ENCODE results near the gene KIAA1586. TPM values are rescaled to one million over a fixed set of nuclear protein-coding genes. Genes with fewer than 3 reads are reported as not detected.

The KIAA1586 gene
- polyA plus RNA-seq, 1 experiment = 10.8 TPM

- Histone ChIP-seq H3K27ac (ENCODE audit: low read depth, low read length) (no peak overlapping the region), H3K9me3 (ENCODE audit: control insufficient read depth, insufficient read depth, low read length) (peaks cover 3% of the 10 kb centered on the region; the same call in 1 of the 2 replicates), H3K27me3 (ENCODE audit: control insufficient read depth, insufficient read depth, low read length) (no peaks in the 10 kb centered on the region), H3K4me3 (ENCODE audit: low read depth, low read length) (no peak overlapping the region)
- POLR2A ChIA-PET = no interaction called here
- CTCF ChIA-PET = interaction anchor here (2.0 to 2.5 kb wide), 3 partner anchors 11 to 122 kb away, joined by 7 to 18 read pairs (median 9); no protein-coding TSS in a partner anchor
- no peak for TF ChIP-seq CTCF (IDR thresholded peaks at IDR 0.05; ENCODE audit: low read depth, low read length)
- DNase-seq (ENCODE audit: low read depth, low spot score) = no peak
These were observed 22.2 kb upstream of the KIAA1586 start for GRCh38 chr6:57024321-57024720.

GRCh38 chr6:57024775-57025174, 21.7 kb upstream of the KIAA1586 start:
- no peak for TF ChIP-seq CTCF (IDR thresholded peaks at IDR 0.05; ENCODE audit: low read depth, low read length)
- H3K27ac ChIP-seq (ENCODE audit: low read depth, low read length) = no peak overlapping the region
- CTCF ChIA-PET = interaction anchor here (2.0 to 2.5 kb wide), 3 partner anchors 11 to 122 kb away, joined by 7 to 18 read pairs (median 9); no protein-coding TSS in a partner anchor

GRCh38 chr6:57026001-57026400, 20.5 kb upstream of the KIAA1586 start:
- no peak for DNase-seq (ENCODE audit: low read depth, low spot score)
- Histone ChIP-seq H3K4me3 (ENCODE audit: low read depth, low read length) (no peak overlapping the region), H3K27ac (ENCODE audit: low read depth, low read length) (no peak overlapping the region), H3K27me3 (ENCODE audit: control insufficient read depth, insufficient read depth, low read length) (no peaks in the 10 kb centered on the region), H3K9me3 (ENCODE audit: control insufficient read depth, insufficient read depth, low read length) (peaks cover 3% of the 10 kb centered on the region; the same call in 1 of the 2 replicates)
- CTCF ChIA-PET = interaction anchor here (0.6 to 1.0 kb wide), 2 partner anchors 11 to 182 kb away, joined by 3 to 5 read pairs; no protein-coding TSS in a partner anchor
- POLR2A ChIA-PET = no interaction called here
- TF ChIP-seq CTCF (IDR thresholded peaks at IDR 0.05; ENCODE audit: low read depth, low read length) = no peak

More at GRCh38 chr6:57024775-57025174, 21.7 kb upstream of the KIAA1586 start:
- H3K27me3 ChIP-seq (ENCODE audit: control insufficient read depth, insufficient read depth, low read length) = no peaks in the 10 kb centered on the region
- H3K9me3 ChIP-seq (ENCODE audit: control insufficient read depth, insufficient read depth, low read length) = peaks cover 3% of the 10 kb centered on the region; the same call in 1 of the 2 replicates
- H3K4me3 ChIP-seq (ENCODE audit: low read depth, low read length) = no peak overlapping the region
- POLR2A ChIA-PET = no interaction called here
- DNase-seq (ENCODE audit: low read depth, low spot score) = no peak

- Histone ChIP-seq H3K9me3 (ENCODE audit: control insufficient read depth, insufficient read depth, low read length) (peaks cover 3% of the 10 kb centered on the region; the same call in 1 of the 2 replicates), H3K4me3 (ENCODE audit: low read depth, low read length) (no peak overlapping the region), H3K27ac (ENCODE audit: low read depth, low read length) (no peak overlapping the region), H3K27me3 (ENCODE audit: control insufficient read depth, insufficient read depth, low read length) (no peaks in the 10 kb centered on the region)
- POLR2A ChIA-PET = no interaction called here
- CTCF ChIA-PET = no interaction called here
- no peak for TF ChIP-seq CTCF (IDR thresholded peaks at IDR 0.05; ENCODE audit: low read depth, low read length)
- DNase-seq (ENCODE audit: low read depth, low spot score) = no peak
These were observed 19.2 kb upstream of the KIAA1586 start for GRCh38 chr6:57027301-57027700.

- H3K27me3 ChIP-seq (ENCODE audit: control insufficient read depth, insufficient read depth, low read length) = no peaks in the 10 kb centered on the region
- no peak overlapping the region for H3K4me3 ChIP-seq (ENCODE audit: low read depth, low read length)
- no peak overlapping the region for H3K27ac ChIP-seq (ENCODE audit: low read depth, low read length)
- CTCF ChIA-PET = interaction anchor here (1.2 kb wide), 1 partner anchor 8 kb away, joined by 4 read pairs; no protein-coding TSS in a partner anchor
- TF ChIP-seq CTCF (IDR thresholded peaks at IDR 0.05; ENCODE audit: low read depth, low read length) = no peak
- no peak for DNase-seq (ENCODE audit: low read depth, low spot score)
- peaks cover 3% of the 10 kb centered on the region; the same call in 1 of the 2 replicates for H3K9me3 ChIP-seq (ENCODE audit: control insufficient read depth, insufficient read depth, low read length)
- POLR2A ChIA-PET = no interaction called here
These were observed 17.3 kb upstream of the KIAA1586 start for GRCh38 chr6:57029213-57029612.
